WTC11 (cell line): ENCODE measurements around the gene CD46.

Experiments used
- ARID4B ChIP-seq: sonication (generic); formaldehyde crosslinking; IDR thresholded peaks from 2 replicates; pipeline ENCODE4 v1.8.0; 2023; ENCODE audit warnings: missing genetic modification reagents, mild to moderate bottlenecking, borderline replicate concordance
- ATF3 ChIP-seq: sonication (generic); formaldehyde crosslinking; conservative IDR thresholded peaks from 2 replicates; pipeline ENCODE4 v1.8.1; 2022; ENCODE audit warnings: mild to moderate bottlenecking, missing genetic modification reagents
- CREM ChIP-seq: sonication (generic); formaldehyde crosslinking; IDR thresholded peaks from 2 replicates; pipeline ENCODE4 v1.8.1; 2022; ENCODE audit warnings: mild to moderate bottlenecking, missing genetic modification reagents, moderate library complexity
- CTCF ChIP-seq: fragments of 200-600 bp; IDR thresholded peaks from 2 replicates; pipeline ENCODE4 v1.8.0; 2022; ENCODE audit warnings: antibody characterized with exemption
- IRF1 ChIP-seq: sonication (generic); formaldehyde crosslinking; IDR thresholded peaks from 2 replicates; pipeline ENCODE4 v1.8.0; 2023; ENCODE audit warnings: missing genetic modification reagents
- KAT7 ChIP-seq: sonication (generic); formaldehyde crosslinking; IDR thresholded peaks from 2 replicates; pipeline ENCODE4 v1.8.1; 2023; ENCODE audit warnings: missing genetic modification reagents, mild to moderate bottlenecking, borderline replicate concordance
- MYBL2 ChIP-seq: sonication (generic); formaldehyde crosslinking; IDR thresholded peaks from 2 replicates; pipeline ENCODE4 v1.8.1; 2023; ENCODE audit warnings: mild to moderate bottlenecking, moderate library complexity, missing genetic modification reagents
- NFYB ChIP-seq: sonication (generic); formaldehyde crosslinking; conservative IDR thresholded peaks from 2 replicates; pipeline ENCODE4 v1.8.0; 2022; ENCODE audit warnings: low read depth, missing genetic modification reagents
- SMAD3 ChIP-seq: sonication (generic); formaldehyde crosslinking; IDR thresholded peaks from 2 replicates; pipeline ENCODE4 v1.8.0; 2022; ENCODE audit warnings: missing genetic modification reagents, mild to moderate bottlenecking, borderline replicate concordance
- SP1 ChIP-seq: sonication (generic); formaldehyde crosslinking; conservative IDR thresholded peaks from 2 replicates; pipeline ENCODE4 v1.8.1; 2022; ENCODE audit warnings: missing genetic modification reagents
- ZNF138 ChIP-seq: sonication (generic); formaldehyde crosslinking; conservative IDR thresholded peaks from 2 replicates; pipeline ENCODE4 v1.8.1; 2022; ENCODE audit warnings: mild to moderate bottlenecking, moderate library complexity, missing genetic modification reagents
- ZNF232 ChIP-seq: sonication (generic); formaldehyde crosslinking; IDR thresholded peaks from 2 replicates; pipeline ENCODE4 v1.8.0; 2022; ENCODE audit warnings: mild to moderate bottlenecking, missing genetic modification reagents
- ZNF317 ChIP-seq: sonication (generic); formaldehyde crosslinking; IDR thresholded peaks from 2 replicates; pipeline ENCODE4 v1.8.1; 2023; ENCODE audit warnings: low read depth, mild to moderate bottlenecking, moderate library complexity, missing genetic modification reagents, borderline replicate concordance

- no peak for TF ChIP-seq CTCF
- TF ChIP-seq SP1: no peak
- no peak for TF ChIP-seq ATF3 (CRISPR knock-in tag)
- no peak for TF ChIP-seq ZNF232 (CRISPR knock-in tag)
- no peak for TF ChIP-seq ARID4B
- no peak for TF ChIP-seq ZNF317
- TF ChIP-seq KAT7: no peak
- TF ChIP-seq ZNF138 (CRISPR knock-in tag): no peak
- no peak for TF ChIP-seq CREM (CRISPR knock-in tag)
- TF ChIP-seq SMAD3 (CRISPR knock-in tag): no peak
- no peak for TF ChIP-seq NFYB
- TF ChIP-seq IRF1 (CRISPR knock-in tag): no peak
- no peak for TF ChIP-seq MYBL2 (CRISPR knock-in tag)
Observed at GRCh38 chr1:207801819-207802218, 50.0 kb downstream of the CD46 start.
